Sigmoid colon (tissue), 7 donors: Measurements from ENCODE around the gene RASA2. TPM values are rescaled to one million over a fixed set of nuclear protein-coding genes. Genes with fewer than 3 reads are reported as not detected.
"Not testable (repeated sequence)": the region's sequence is repeated elsewhere in the genome, so short reads cannot be mapped to it uniquely, and the experiment has no call there.

Experiments
- DNase-seq: peaks from one replicate; pipeline ENCODE4 v3.0.0-alpha.2; 2019
- H3K27ac ChIP-seq, 4 donors: fragments of 200-600 bp; sonication (generic); one replicate each; pipeline ENCODE4 v1.5.1; 2016 to 2019; ENCODE audit warnings: mild to moderate bottlenecking in 1 of 4
- H3K27me3 ChIP-seq, 3 donors: fragments of 200-600 bp; sonication (generic); one replicate each; pipeline ENCODE4 v1.5.1; 2019; ENCODE audit warnings: mild to moderate bottlenecking in 1 of 3
- H3K36me3 ChIP-seq, 4 donors: fragments of 200-600 bp; sonication (generic); one replicate each; pipeline ENCODE4 v1.5.1; 2016 to 2019
- H3K4me1 ChIP-seq, 4 donors: fragments of 200-600 bp; sonication (generic); one replicate each; pipeline ENCODE4 v1.5.1; 2017 to 2019
- H3K4me3 ChIP-seq, 4 donors: fragments of 200-600 bp; sonication (generic); one replicate each; pipeline ENCODE4 v1.5.1; 2017 to 2019; ENCODE audit warnings: mild to moderate bottlenecking in 2 of 4, moderate library complexity in 1 of 4
- H3K9me3 ChIP-seq, 4 donors: fragments of 200-600 bp in 3 of 4; sonication (generic) in 3 of 4; one replicate each; pipeline versions ENCODE4 v1.5.1 to v1.6.1; 2013 to 2019
- CTCF ChIP-seq, 4 experiments: fragments of 450-650 bp in 3 of 4; fragments of 200-600 bp in 1 of 4; IDR thresholded peaks; one replicate each; pipeline ENCODE4 v1.5.1; 2016 to 2019; ENCODE audit warnings: antibody characterized with exemption in 4 of 4, mild to moderate bottlenecking in 3 of 4, moderate library complexity in 2 of 4
- EP300 ChIP-seq, 4 donors: sonication (generic); formaldehyde crosslinking; IDR thresholded peaks; one replicate each; pipeline ENCODE4 v1.6.1; 2017; ENCODE audit warnings: antibody characterized with exemption in 4 of 4
- POLR2A ChIP-seq, 2 donors: fragments of 450-650 bp; IDR thresholded peaks; one replicate each; pipeline ENCODE4 v1.6.1; 2016; ENCODE audit warnings: antibody characterized with exemption in 2 of 2, mild to moderate bottlenecking in 2 of 2, moderate library complexity in 2 of 2
- POLR2AphosphoS5 ChIP-seq, 4 donors: sonication (generic); formaldehyde crosslinking; IDR thresholded peaks; one replicate each; pipeline ENCODE4 v1.6.1; 2017; ENCODE audit warnings: antibody characterized with exemption in 4 of 4
- WGBS, 2 donors: extraction: QIAGEN DNeasy Blood & Tissue Kit; methylation state at CpG; one replicate each; pipeline ENCODE4 v1.1.7; 2013; 5-methylcytosine and 5-hydroxymethylcytosine counted together
- intact Hi-C: fragments of 100-400 bp; cut with DNase I; formaldehyde crosslinking; loops from one replicate; pipeline ENCODE4 v1.15.1; 2023
- polyA plus RNA-seq, 3 donors: library from polyadenylated mRNA; stranded (reverse); fragments of 200-250 nt; gene quantifications; one replicate each; pipeline ENCODE4 v1.2.3, GENCODE V29; 2013
- total RNA-seq, 4 donors: library from RNA; depleted of rRNA; stranded (reverse); fragments of >200 nt; gene quantifications; one replicate each; pipeline ENCODE4 v1.1.0, GENCODE V29; 2016
- donor health status: healthy with polysubstance abuse.
- donor health status: Bipolar disorder and iron deficiency.
- donor health status: healthy.

RASA2 gene
- total and polyA plus RNA-seq, 7 donors = 3.2 to 20.5 (median 13.0) TPM

- peaks cover 0 to 21% (median 9%) of the 10 kb centered on the region in 4 donors for H3K4me1 ChIP-seq
- DNase-seq = no peak
- no peak overlapping the region for H3K27ac ChIP-seq
- no peaks in the 10 kb centered on the region for H3K36me3 ChIP-seq
- TF ChIP-seq EP300 (IDR thresholded peaks at IDR 0.05) (no peak), POLR2AphosphoS5 (IDR thresholded peaks at IDR 0.05) (no peak), POLR2A (IDR thresholded peaks at IDR 0.05) (no peak), CTCF (IDR thresholded peaks at IDR 0.05) (no peak)
- no peak overlapping the region for H3K4me3 ChIP-seq
- H3K27me3 ChIP-seq = no peaks in the 10 kb centered on the region
- no peaks in the 10 kb centered on the region for H3K9me3 ChIP-seq
- intact Hi-C loops = no loop called here
- WGBS, 2 donors = 77 to 81% methylated on average over 1 of the region's 1 CpG
Measured at GRCh38 chr3:141493184-141493583, 6.4 kb downstream of the RASA2 start.

GRCh38 chr3:141497589-141497988 lies 10.8 kb downstream of the RASA2 start:
- DNase-seq, intact Hi-C loops, H3K27me3 ChIP-seq, H3K9me3 ChIP-seq, H3K36me3 ChIP-seq, H3K4me3 ChIP-seq, H3K27ac ChIP-seq: not testable (repeated sequence)
- WGBS, 2 donors = 81 to 87% methylated on average over 4 of the region's 4 CpGs
- H3K4me1 ChIP-seq = peaks cover 0 to 15% (median 4%) of the 10 kb centered on the region in 4 donors

GRCh38 chr3:141498598-141499223 lies 11.9 kb downstream of the RASA2 start:
- Histone ChIP-seq H3K36me3 (no peaks in the 10 kb centered on the region), H3K4me3 (no peak overlapping the region), H3K27me3 (no peaks in the 10 kb centered on the region), H3K4me1 (peaks cover 0 to 15% (median 4%) of the 10 kb centered on the region in 4 donors), H3K9me3 (no peaks in the 10 kb centered on the region), H3K27ac (no peak overlapping the region)
- intact Hi-C loops = no loop called here
- TF ChIP-seq POLR2AphosphoS5 (IDR thresholded peaks at IDR 0.05) (peak in 1 of 4 donors; percentile 49), CTCF (IDR thresholded peaks at IDR 0.05) (no peak), EP300 (IDR thresholded peaks at IDR 0.05) (no peak), POLR2A (IDR thresholded peaks at IDR 0.05) (no peak)
- 51 to 82% methylated on average over 6 of the region's 6 CpGs for WGBS, 2 donors
- no peak for DNase-seq

GRCh38 chr3:141499284-141499683 lies 12.5 kb downstream of the RASA2 start:
- Histone ChIP-seq H3K27ac (no peak overlapping the region), H3K27me3 (no peaks in the 10 kb centered on the region), H3K4me1 (peaks cover 0 to 15% (median 4%) of the 10 kb centered on the region in 4 donors), H3K9me3 (no peaks in the 10 kb centered on the region), H3K36me3 (no peaks in the 10 kb centered on the region), H3K4me3 (no peak overlapping the region)
- TF ChIP-seq POLR2A (IDR thresholded peaks at IDR 0.05) (no peak), CTCF (IDR thresholded peaks at IDR 0.05) (no peak), POLR2AphosphoS5 (IDR thresholded peaks at IDR 0.05) (no peak), EP300 (IDR thresholded peaks at IDR 0.05) (no peak)
- no peak for DNase-seq
- intact Hi-C loops = no loop called here
- WGBS, 2 donors = 81 to 92% methylated on average over 4 of the region's 4 CpGs

GRCh38 chr3:141499965-141500364 lies 13.1 kb downstream of the RASA2 start:
- TF ChIP-seq POLR2A (IDR thresholded peaks at IDR 0.05) (no peak), POLR2AphosphoS5 (IDR thresholded peaks at IDR 0.05) (no peak), CTCF (IDR thresholded peaks at IDR 0.05) (no peak), EP300 (IDR thresholded peaks at IDR 0.05) (no peak)
- no peaks in the 10 kb centered on the region for H3K9me3 ChIP-seq

More at GRCh38 chr3:141499965-141500364, 13.1 kb downstream of the RASA2 start:
- no peaks in the 10 kb centered on the region for H3K36me3 ChIP-seq
- H3K4me1 ChIP-seq = peaks cover 0 to 15% (median 4%) of the 10 kb centered on the region in 4 donors
- DNase-seq = no peak
- intact Hi-C loops = no loop called here
- no peak overlapping the region for H3K4me3 ChIP-seq
- no peaks in the 10 kb centered on the region for H3K27me3 ChIP-seq
- no peak overlapping the region for H3K27ac ChIP-seq
